Neuron (in vitro differentiated cells): ENCODE results near the gene TMEM132D.

ENCODE experiments used
- H2AFZ ChIP-seq: one replicate; pipeline ENCODE4 v1.6.1; 2013; ENCODE audit warnings: low read depth, mild to moderate bottlenecking, inconsistent platforms, low read length, moderate library complexity
- H3K27me3 ChIP-seq: one replicate; pipeline ENCODE4 v1.6.1; 2013; ENCODE audit warnings: low read length; ENCODE audit not compliant: insufficient read depth
- H3K36me3 ChIP-seq: one replicate; pipeline ENCODE4 v1.6.1; 2013; ENCODE audit warnings: low read length; ENCODE audit not compliant: insufficient read depth
- H3K4me1 ChIP-seq: one replicate; pipeline ENCODE4 v1.6.1; 2013; ENCODE audit warnings: low read length; ENCODE audit not compliant: insufficient read depth
- H3K4me3 ChIP-seq: 2 replicates; pipeline ENCODE4 v1.5.1; 2013; ENCODE audit warnings: mild to moderate bottlenecking, low read length, moderate library complexity
- H3K9me3 ChIP-seq: one replicate; pipeline ENCODE4 v1.6.1; 2013; ENCODE audit warnings: low read length

TMEM132D gene

DNA sequence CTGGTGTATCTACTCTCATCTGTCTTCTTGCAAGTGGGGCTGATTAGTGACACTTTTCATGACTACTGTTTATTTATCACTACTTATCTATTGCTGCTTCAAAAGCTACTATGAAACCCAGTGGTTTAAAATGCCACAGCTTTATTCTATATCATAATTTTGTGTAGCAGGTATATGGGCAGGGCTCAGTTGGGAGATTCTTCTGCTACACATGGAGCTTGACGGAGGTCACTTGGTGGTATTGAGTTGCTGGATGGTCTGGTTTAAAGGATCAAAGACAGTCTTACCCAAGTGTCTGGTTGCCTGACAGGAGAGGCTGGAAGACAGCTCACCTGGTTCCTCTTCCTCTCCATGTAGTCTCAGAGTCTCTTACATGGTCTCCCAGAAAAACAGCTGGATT, 222.7 kb downstream of the TMEM132D start:
- Histone ChIP-seq H3K27me3 (no peaks in the 10 kb centered on the region), H3K9me3 (no peaks in the 10 kb centered on the region), H3K36me3 (no peaks in the 10 kb centered on the region), H3K4me3 (no peak overlapping the region), H3K4me1 (no peaks in the 10 kb centered on the region), H2AFZ (no peak overlapping the region)

DNA sequence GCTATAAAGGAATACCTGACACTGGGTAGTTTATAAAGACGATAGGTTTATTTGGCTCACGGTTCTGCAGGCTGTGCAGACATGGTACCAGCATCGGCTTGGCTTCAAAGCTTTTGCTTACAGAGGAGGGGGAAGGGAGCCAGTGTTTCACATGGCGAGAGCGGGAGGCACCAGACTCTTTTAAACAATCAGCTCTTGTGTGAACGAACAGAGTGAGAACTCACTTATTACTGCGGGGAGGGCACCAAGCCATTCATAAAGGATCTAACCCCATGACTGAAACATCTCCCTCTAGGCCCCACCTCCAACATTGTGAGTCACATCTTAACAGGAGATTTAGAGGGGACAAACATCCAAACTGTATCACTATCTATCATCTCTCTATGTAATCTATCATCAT, 227.4 kb downstream of the TMEM132D start:
- no peaks in the 10 kb centered on the region for H3K4me1 ChIP-seq
- no peaks in the 10 kb centered on the region for H3K9me3 ChIP-seq
- no peak overlapping the region for H2AFZ ChIP-seq
- no peak overlapping the region for H3K4me3 ChIP-seq
- H3K27me3 ChIP-seq: no peaks in the 10 kb centered on the region
- H3K36me3 ChIP-seq: no peaks in the 10 kb centered on the region

DNA sequence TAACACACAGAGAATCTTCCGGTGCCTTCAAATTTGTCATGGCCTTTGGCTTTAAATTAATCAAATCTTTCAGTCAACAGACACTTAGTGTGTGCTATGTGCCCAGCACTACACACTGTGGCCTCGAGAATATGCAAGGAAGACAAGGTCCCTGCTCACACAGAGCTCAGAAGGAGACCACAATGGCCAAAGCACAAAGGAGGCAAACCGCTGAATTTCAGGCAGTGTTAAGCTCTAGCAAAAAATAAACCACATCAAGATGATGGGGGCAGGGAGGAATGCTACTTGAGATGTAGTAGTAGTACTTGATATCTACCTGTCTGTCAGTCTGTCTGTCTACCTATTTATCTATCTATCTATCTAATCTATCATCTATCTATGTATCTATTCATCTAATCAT, 227.9 kb downstream of the TMEM132D start:
- Histone ChIP-seq H3K36me3 (no peaks in the 10 kb centered on the region), H3K4me3 (no peak overlapping the region), H3K27me3 (no peaks in the 10 kb centered on the region), H2AFZ (no peak overlapping the region), H3K9me3 (no peaks in the 10 kb centered on the region), H3K4me1 (no peaks in the 10 kb centered on the region)

DNA sequence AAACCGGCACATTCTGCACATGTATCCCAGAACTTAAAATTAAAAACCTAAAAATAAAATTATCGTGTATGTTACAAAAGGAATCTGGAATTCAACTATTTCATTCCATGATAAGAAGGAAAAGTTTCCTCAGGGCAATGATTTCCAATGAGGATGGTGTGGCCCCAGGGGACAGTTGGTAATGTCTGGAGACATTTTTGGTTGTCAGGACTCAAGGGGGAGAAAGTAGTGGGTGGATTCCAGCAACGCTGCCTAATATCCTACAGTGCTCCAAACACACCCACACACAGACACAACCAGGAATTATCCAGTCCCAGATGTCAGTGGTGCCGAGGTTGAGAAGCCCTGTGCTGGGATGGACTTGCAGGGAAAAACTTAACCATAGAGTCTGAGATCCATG, 228.3 kb downstream of the TMEM132D start:
- Histone ChIP-seq H2AFZ (no peak overlapping the region), H3K4me3 (no peak overlapping the region), H3K4me1 (no peaks in the 10 kb centered on the region), H3K9me3 (no peaks in the 10 kb centered on the region), H3K27me3 (no peaks in the 10 kb centered on the region), H3K36me3 (no peaks in the 10 kb centered on the region)

DNA sequence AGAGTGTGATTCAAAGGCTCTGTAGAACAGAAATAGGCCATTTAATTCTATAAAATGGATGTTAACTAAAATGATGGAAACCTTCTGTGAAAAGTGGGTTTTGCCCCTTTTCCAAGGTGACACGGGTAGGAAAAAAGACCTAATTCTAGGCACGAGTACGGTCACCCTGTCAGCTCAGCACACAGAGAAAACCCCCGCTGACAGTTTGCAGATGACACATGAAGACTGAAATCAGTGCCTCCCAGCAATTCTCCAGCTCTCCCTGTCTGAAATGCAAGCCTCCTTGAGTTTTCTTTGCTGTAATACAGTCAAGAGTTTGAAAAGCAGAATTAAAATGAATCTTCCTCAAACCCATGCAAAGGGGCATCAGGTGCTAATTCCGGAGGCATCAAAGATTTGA, 230.0 kb downstream of the TMEM132D start:
- H3K4me3 ChIP-seq: no peak overlapping the region
- H3K9me3 ChIP-seq: no peaks in the 10 kb centered on the region
- H3K36me3 ChIP-seq: no peaks in the 10 kb centered on the region
- H3K4me1 ChIP-seq: no peaks in the 10 kb centered on the region
- H2AFZ ChIP-seq: no peak overlapping the region
- H3K27me3 ChIP-seq: no peaks in the 10 kb centered on the region

DNA sequence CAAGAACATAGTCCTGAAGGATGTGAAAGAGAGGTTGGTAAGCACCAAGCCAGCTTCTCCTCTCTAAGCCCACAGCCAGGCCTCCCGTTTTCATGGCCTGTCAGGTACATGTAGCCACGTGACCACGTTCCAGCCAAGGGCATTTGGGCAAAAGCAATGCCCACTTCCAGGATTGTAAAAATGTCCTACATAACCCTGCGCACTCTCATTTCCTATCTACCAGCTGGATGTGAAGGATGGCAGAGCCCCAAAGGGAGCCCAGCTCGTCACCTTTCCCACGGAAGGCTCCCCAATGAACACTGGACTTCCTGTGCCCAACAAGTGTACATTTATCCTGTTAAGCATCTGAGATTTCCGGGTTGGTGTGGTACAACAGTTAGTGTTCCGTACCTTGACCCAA, 231.7 kb downstream of the TMEM132D start:
- H3K36me3 ChIP-seq: no peaks in the 10 kb centered on the region
- H3K27me3 ChIP-seq: no peaks in the 10 kb centered on the region
- H3K4me3 ChIP-seq: no peak overlapping the region
- H3K4me1 ChIP-seq: no peaks in the 10 kb centered on the region
- no peak overlapping the region for H2AFZ ChIP-seq
- no peaks in the 10 kb centered on the region for H3K9me3 ChIP-seq

DNA sequence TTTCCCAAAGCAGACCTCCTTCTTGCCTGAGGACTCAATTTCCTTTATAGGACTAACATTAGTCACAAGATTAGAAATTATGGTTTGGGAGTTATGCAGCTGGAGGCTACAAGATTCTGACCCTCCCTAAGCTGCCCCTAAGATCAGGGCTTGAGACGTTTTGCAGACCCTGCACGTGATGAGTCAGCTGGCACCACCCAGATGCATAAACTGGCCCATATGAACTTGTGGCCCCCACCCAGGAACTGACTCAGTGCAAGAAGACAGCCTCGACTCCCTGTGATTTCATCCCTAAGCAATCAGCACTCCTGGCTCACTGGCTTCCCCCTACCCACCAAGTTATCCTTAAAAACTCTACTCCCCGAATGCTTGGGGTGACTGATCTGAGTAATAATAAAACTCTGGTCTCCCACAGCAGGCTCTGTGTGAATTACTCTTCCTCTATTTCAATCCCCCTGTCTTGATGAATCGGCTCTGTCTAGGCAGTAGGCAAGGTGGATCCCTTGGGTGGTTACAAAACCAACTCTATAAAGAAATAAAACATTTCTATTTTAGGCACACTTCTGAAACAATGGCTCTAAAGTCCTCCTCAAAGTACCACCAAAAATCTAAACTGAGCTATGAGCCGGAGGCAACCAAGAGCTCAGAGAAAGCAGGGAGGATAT, 233.4 kb downstream of the TMEM132D start:
- no peaks in the 10 kb centered on the region for H3K9me3 ChIP-seq
- no peaks in the 10 kb centered on the region for H3K4me1 ChIP-seq
- H3K27me3 ChIP-seq: no peaks in the 10 kb centered on the region
- H2AFZ ChIP-seq: no peak overlapping the region
- H3K4me3 ChIP-seq: no peak overlapping the region
- H3K36me3 ChIP-seq: no peaks in the 10 kb centered on the region

DNA sequence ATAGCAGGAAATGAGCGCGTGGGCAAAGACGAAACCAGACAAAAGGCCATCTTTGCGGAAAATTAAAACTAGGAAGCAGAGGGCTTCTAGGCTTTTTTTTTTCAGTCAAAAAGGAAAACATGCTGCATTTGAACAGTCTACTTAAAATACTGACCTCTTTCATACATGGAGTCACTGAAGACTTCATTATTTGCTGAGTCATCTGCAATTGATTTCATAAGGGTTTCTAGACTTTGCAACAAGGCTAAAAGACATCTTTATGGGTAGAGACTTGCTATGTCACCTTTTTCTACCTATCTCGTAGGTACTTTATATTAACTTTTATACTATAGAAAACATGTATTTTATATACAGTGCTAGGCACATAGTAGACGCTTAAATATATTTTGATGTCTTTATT, 238.4 kb downstream of the TMEM132D start:
- Histone ChIP-seq H3K4me1 (no peaks in the 10 kb centered on the region), H2AFZ (no peak overlapping the region), H3K4me3 (no peak overlapping the region), H3K27me3 (no peaks in the 10 kb centered on the region), H3K9me3 (no peaks in the 10 kb centered on the region), H3K36me3 (no peaks in the 10 kb centered on the region)

DNA sequence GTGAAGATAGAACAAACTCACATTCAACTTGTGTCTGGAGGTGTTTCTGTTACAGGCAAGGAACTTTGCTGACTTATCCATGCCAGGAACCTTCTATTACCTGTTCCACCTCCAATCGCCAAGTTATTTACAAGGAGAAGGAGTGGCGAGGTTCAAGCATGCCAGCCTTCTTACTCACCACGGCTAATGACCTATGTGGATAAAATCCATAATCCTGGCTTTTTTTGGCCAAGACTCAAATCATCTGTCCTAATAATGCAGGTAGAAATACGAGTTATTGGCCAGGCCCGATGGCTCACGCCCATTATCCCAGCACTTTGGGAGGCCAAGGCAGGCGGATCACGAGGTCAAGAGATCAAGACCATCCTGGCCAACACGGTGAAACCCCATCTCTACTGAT, 241.6 kb downstream of the TMEM132D start:
- Histone ChIP-seq H2AFZ (no peak overlapping the region), H3K4me1 (peaks cover 5% of the 10 kb centered on the region), H3K27me3 (no peaks in the 10 kb centered on the region), H3K9me3 (no peaks in the 10 kb centered on the region), H3K36me3 (no peaks in the 10 kb centered on the region), H3K4me3 (no peak overlapping the region)

DNA sequence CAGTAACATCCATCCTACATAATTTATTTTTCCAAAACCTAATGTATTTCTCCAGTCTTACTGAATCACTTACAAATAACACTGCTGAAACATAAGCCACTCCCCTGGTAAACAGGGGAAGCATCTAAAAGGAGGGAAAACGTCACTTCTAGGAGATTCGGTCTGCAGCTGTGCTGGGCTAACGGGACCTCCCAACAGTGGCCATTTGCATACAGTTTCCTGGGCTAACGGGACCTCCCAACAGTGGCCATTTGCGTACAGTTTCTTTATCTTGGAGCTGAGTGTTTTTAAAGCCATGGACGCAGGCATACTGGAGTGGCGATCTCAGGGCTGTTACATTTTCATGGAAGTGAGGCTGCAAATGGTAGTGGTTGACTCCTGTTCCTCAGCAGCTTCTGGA, 242.9 kb downstream of the TMEM132D start:
- Histone ChIP-seq H3K27me3 (no peaks in the 10 kb centered on the region), H2AFZ (no peak overlapping the region), H3K4me3 (no peak overlapping the region), H3K9me3 (no peaks in the 10 kb centered on the region), H3K36me3 (no peaks in the 10 kb centered on the region), H3K4me1 (peaks cover 9% of the 10 kb centered on the region)

DNA sequence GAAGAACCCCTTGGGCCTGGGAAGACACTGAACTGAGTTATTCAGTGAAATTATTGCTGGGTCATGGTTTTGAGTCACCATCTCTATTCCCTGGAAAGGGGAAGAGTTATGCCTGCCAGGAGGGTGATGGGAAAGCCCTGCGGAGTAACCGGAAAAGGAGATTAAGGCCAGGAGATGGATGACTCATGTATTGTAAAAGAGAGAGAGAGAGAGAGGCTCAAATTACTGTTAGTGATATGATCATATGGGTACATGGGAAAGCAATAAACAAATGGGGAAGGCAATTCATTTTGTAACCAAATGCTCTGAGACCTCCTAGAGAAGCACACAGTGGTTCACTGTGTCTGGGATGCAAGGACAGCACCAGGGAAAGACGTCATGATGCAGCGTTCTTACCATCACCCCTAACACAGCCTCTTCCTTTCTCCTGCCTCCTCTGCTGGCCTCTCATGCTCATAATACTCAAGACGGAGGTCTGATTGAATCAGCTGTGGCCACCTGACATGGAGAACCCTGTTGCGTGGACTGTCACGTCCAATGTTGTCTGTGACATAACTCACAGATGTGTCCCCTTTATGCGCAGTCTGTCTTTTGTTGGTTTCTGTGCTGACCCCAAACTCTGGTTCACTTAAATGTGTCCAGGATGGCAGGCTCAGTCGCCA, 243.7 kb downstream of the TMEM132D start:
- Histone ChIP-seq H3K36me3 (no peaks in the 10 kb centered on the region), H2AFZ (no peak overlapping the region), H3K4me1 (peaks cover 9% of the 10 kb centered on the region), H3K9me3 (no peaks in the 10 kb centered on the region), H3K4me3 (no peak overlapping the region), H3K27me3 (no peaks in the 10 kb centered on the region)

DNA sequence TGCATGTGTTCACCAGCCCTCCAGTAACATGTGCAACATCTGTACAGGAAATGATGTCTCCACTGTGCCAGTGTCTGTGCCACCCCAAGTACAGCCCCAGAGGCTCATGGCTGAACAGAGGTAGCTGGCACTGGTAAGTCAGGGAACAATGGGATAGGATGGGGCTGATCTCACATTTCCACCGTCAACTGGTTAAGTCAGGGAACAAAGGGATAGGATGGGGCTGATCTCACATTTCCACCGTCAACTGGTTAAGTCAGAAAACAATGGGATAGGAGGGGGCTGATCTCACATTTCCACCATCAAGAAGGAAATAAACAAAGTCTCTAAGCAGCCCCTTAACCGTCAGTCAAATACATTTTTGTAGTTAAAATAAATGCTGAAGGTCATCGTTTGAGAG, 246.6 kb downstream of the TMEM132D start:
- H3K4me3 ChIP-seq: no peak overlapping the region
- H2AFZ ChIP-seq: peak overlapping the region; percentile 7
- H3K4me1 ChIP-seq: peaks cover 9% of the 10 kb centered on the region
- no peaks in the 10 kb centered on the region for H3K27me3 ChIP-seq
- no peaks in the 10 kb centered on the region for H3K36me3 ChIP-seq
- no peaks in the 10 kb centered on the region for H3K9me3 ChIP-seq

DNA sequence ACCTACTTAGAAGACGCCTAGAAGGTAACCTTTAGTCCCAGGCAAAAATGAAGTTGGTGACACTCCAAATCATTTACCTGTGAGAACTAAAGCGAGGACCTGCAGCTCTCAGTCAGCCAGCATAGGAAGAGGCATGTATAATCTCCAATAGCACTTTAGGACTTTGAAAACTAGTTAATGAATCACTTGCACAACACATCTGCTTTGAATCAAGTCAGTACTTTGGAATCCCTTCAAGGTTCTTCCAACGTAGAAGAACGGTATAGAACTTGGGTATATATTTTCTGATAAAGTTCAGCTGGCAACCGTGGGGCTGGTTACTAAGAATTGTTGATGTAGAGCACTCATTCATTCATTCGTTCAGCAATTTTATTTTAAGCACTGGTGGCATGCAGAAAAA, 251.9 kb downstream of the TMEM132D start:
- H3K36me3 ChIP-seq: no peaks in the 10 kb centered on the region
- no peaks in the 10 kb centered on the region for H3K9me3 ChIP-seq
- no peak overlapping the region for H3K4me3 ChIP-seq

DNA sequence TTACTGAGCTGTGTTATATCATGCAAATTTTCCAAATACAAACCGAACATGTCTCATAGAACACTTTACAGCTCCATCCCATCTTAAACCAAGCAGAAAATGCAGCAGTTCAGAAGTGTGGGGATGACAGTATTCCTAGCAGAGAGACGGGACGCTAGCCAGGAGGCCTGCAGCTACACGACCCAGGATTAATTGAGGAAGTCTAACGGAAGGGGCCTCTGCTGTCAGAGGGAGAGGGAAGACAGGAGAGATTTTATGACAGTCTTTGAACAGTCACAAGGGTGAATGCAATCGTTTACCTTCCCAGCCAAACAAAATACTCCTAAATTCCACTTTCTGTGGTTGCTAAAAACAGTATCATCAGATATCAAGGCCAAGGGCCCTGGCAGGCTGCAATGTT, 261.9 kb downstream of the TMEM132D start:
- Histone ChIP-seq H3K4me1 (no peaks in the 10 kb centered on the region), H3K4me3 (no peak overlapping the region), H3K9me3 (no peaks in the 10 kb centered on the region)

More for the DNA sequence above, 251.9 kb downstream of the TMEM132D start:
- Histone ChIP-seq H3K27me3 (no peaks in the 10 kb centered on the region), H2AFZ (no peak overlapping the region), H3K4me1 (peaks cover under 1% of the 10 kb centered on the region)

More for the DNA sequence above, 261.9 kb downstream of the TMEM132D start:
- no peak overlapping the region for H2AFZ ChIP-seq
- H3K27me3 ChIP-seq: no peaks in the 10 kb centered on the region
- no peaks in the 10 kb centered on the region for H3K36me3 ChIP-seq
